ENCODE data around the gene CSTF1.

The CSTF1 gene

GRCh38 chr20:56447227-56447626, 54.8 kb downstream of the CSTF1 start:
- TF ChIP-seq CTCF (IDR thresholded peaks at IDR 0.05; ENCODE audit: insufficient read depth, low read length, missing control alignments): no peak
- POLR2A ChIA-PET: no interaction called here
- no peak overlapping the region for H3K4me3 ChIP-seq (ENCODE audit: low read depth, low read length)
- CTCF ChIA-PET: interaction anchor here (0.7 kb wide), 2 partner anchors 16 to 46 kb away, joined by 3 to 4 read pairs; no protein-coding TSS in a partner anchor
- DNase-seq (ENCODE audit: low read depth, low spot score): no peak

- no peak for TF ChIP-seq CTCF (IDR thresholded peaks at IDR 0.05; ENCODE audit: insufficient read depth, low read length, missing control alignments)
- no peak for DNase-seq (ENCODE audit: low read depth, low spot score)
- ChIA-PET CTCF (interaction anchor here (1.1 kb wide), 1 partner anchor 49 kb away, joined by 3 read pairs; no protein-coding TSS in a partner anchor), POLR2A (no interaction called here)
- H3K4me3 ChIP-seq (ENCODE audit: low read depth, low read length): no peak overlapping the region
Observed at GRCh38 chr20:56449459-56449858, 57.0 kb downstream of the CSTF1 start.

- ChIA-PET CTCF (no interaction called here), POLR2A (no interaction called here)
- no peak overlapping the region for H3K4me3 ChIP-seq (ENCODE audit: low read depth, low read length)
- DNase-seq (ENCODE audit: low read depth, low spot score): no peak
- no peak for TF ChIP-seq CTCF (IDR thresholded peaks at IDR 0.05; ENCODE audit: insufficient read depth, low read length, missing control alignments)
Observed at GRCh38 chr20:56451056-56451765, 58.8 kb downstream of the CSTF1 start.

- no peak for TF ChIP-seq CTCF (IDR thresholded peaks at IDR 0.05; ENCODE audit: insufficient read depth, low read length, missing control alignments)
- DNase-seq (ENCODE audit: low read depth, low spot score): no peak
- POLR2A ChIA-PET: interaction anchor here (1.4 kb wide), 1 partner anchor 13 kb away, joined by 5 read pairs; no protein-coding TSS in a partner anchor
- CTCF ChIA-PET: interaction anchor here (1.1 kb wide), 1 partner anchor 55 kb away, joined by 3 read pairs; no protein-coding TSS in a partner anchor
- H3K4me3 ChIP-seq (ENCODE audit: low read depth, low read length): no peak overlapping the region
Observed at GRCh38 chr20:56453352-56453751, 60.9 kb downstream of the CSTF1 start.

- ChIA-PET POLR2A (no interaction called here), CTCF (no interaction called here)
- no peak for TF ChIP-seq CTCF (IDR thresholded peaks at IDR 0.05; ENCODE audit: insufficient read depth, low read length, missing control alignments)
- no peak overlapping the region for H3K4me3 ChIP-seq (ENCODE audit: low read depth, low read length)
- no peak for DNase-seq (ENCODE audit: low read depth, low spot score)
Observed at GRCh38 chr20:56454754-56455153, 62.3 kb downstream of the CSTF1 start.
